Nephron progenitor cell (in vitro differentiated cells): Measurements from ENCODE around the gene ZNF580.

ENCODE experiments used
- DNase-seq: peaks from one replicate; pipeline ENCODE4 v3.0.0; 2021
- H3K27ac Mint-ChIP-seq: 2 replicates; pipeline ENCODE4 v1.8.0; 2021; ENCODE audit warnings: mild to moderate bottlenecking, moderate library complexity, mixed read lengths
- H3K27me3 Mint-ChIP-seq: 2 replicates; pipeline ENCODE4 v1.8.0; 2021; ENCODE audit warnings: mild to moderate bottlenecking, low read depth, mixed read lengths; ENCODE audit not compliant: poor library complexity
- H3K36me3 Mint-ChIP-seq: 2 replicates; pipeline ENCODE4 v1.8.0; 2021; ENCODE audit warnings: low read depth, mixed read lengths
- H3K4me1 Mint-ChIP-seq: 2 replicates; pipeline ENCODE4 v1.8.0; 2021; ENCODE audit warnings: mixed read lengths
- H3K4me3 Mint-ChIP-seq: 2 replicates; pipeline ENCODE4 v1.8.0; 2021; ENCODE audit warnings: mild to moderate bottlenecking, moderate library complexity, mixed read lengths
- H3K9me3 Mint-ChIP-seq: 2 replicates; pipeline ENCODE4 v1.8.0; 2021; ENCODE audit warnings: mild to moderate bottlenecking, moderate library complexity, mixed read lengths
- CTCF ChIP-seq: fragments of 200-600 bp; sonication (generic); IDR thresholded peaks from 2 replicates; pipeline ENCODE4 v1.5.0; 2021; ENCODE audit warnings: antibody characterized with exemption

The ZNF580 gene

GRCh38 chr19:55603581-55604292 lies 37.1 kb upstream of the ZNF580 start:
- peaks cover 53% of the 10 kb centered on the region for H3K4me1 Mint-ChIP-seq
- peak overlapping the region; percentile 91 for H3K27ac Mint-ChIP-seq
- H3K9me3 Mint-ChIP-seq, result peaks cover 6% of the 10 kb centered on the region
- peak overlapping the region; percentile 85 for H3K4me3 Mint-ChIP-seq
- H3K27me3 Mint-ChIP-seq, result no peaks in the 10 kb centered on the region
- no peak for TF ChIP-seq CTCF
- DNase-seq, result no peak
- peaks cover 28% of the 10 kb centered on the region for H3K36me3 Mint-ChIP-seq

- Mint-ChIP-seq H3K27ac (peak overlapping the region; percentile 96), H3K9me3 (peaks cover 6% of the 10 kb centered on the region), H3K27me3 (no peaks in the 10 kb centered on the region), H3K4me1 (peaks cover 51% of the 10 kb centered on the region), H3K36me3 (peaks cover 40% of the 10 kb centered on the region), H3K4me3 (peak overlapping the region; percentile 85)
- TF ChIP-seq CTCF, result no peak
- DNase-seq, result peak; percentile 99
Observed at GRCh38 chr19:55605207-55605636, 35.6 kb upstream of the ZNF580 start.

- DNase-seq, result peak; percentile 79
- peaks cover 46% of the 10 kb centered on the region for H3K36me3 Mint-ChIP-seq
- peak; percentile 65 for TF ChIP-seq CTCF
Observed at GRCh38 chr19:55605637-55606470, 34.9 kb upstream of the ZNF580 start, which contains the start of gene ZNF865. Gene ZNF865 (plus strand): TSS chr19:55605647. CDS start chr19:55613619, 7,972 bp downstream.

GRCh38 chr19:55606471-55606787 lies 34.4 kb upstream of the ZNF580 start:
- peaks cover 51% of the 10 kb centered on the region for H3K4me1 Mint-ChIP-seq
- peaks cover 6% of the 10 kb centered on the region for H3K9me3 Mint-ChIP-seq
- H3K27me3 Mint-ChIP-seq, result no peaks in the 10 kb centered on the region
- DNase-seq, result no peak
- peak overlapping the region; percentile 98 for H3K27ac Mint-ChIP-seq
- TF ChIP-seq CTCF, result no peak
- peaks cover 49% of the 10 kb centered on the region for H3K36me3 Mint-ChIP-seq
- peak overlapping the region; percentile 95 for H3K4me3 Mint-ChIP-seq

More at GRCh38 chr19:55605637-55606470, 34.9 kb upstream of the ZNF580 start, which contains the start of gene ZNF865:
- no peaks in the 10 kb centered on the region for H3K27me3 Mint-ChIP-seq
- H3K9me3 Mint-ChIP-seq, result peaks cover 6% of the 10 kb centered on the region
- H3K27ac Mint-ChIP-seq, result peak within 1 kb of the TSS; percentile 98
- peak within 1 kb of the TSS; percentile 95 for H3K4me3 Mint-ChIP-seq
- peaks cover 54% of the 10 kb centered on the region for H3K4me1 Mint-ChIP-seq

- DNase-seq, result no peak
- Mint-ChIP-seq H3K36me3 (peaks cover 49% of the 10 kb centered on the region), H3K4me3 (peak overlapping the region; percentile 95), H3K9me3 (peaks cover 6% of the 10 kb centered on the region), H3K27ac (peak overlapping the region; percentile 98), H3K27me3 (no peaks in the 10 kb centered on the region), H3K4me1 (peaks cover 47% of the 10 kb centered on the region)
- TF ChIP-seq CTCF, result no peak
Observed at GRCh38 chr19:55606817-55607216, 34.0 kb upstream of the ZNF580 start.
